ENCODE measurements around the gene B4GALNT4.

DNA sequence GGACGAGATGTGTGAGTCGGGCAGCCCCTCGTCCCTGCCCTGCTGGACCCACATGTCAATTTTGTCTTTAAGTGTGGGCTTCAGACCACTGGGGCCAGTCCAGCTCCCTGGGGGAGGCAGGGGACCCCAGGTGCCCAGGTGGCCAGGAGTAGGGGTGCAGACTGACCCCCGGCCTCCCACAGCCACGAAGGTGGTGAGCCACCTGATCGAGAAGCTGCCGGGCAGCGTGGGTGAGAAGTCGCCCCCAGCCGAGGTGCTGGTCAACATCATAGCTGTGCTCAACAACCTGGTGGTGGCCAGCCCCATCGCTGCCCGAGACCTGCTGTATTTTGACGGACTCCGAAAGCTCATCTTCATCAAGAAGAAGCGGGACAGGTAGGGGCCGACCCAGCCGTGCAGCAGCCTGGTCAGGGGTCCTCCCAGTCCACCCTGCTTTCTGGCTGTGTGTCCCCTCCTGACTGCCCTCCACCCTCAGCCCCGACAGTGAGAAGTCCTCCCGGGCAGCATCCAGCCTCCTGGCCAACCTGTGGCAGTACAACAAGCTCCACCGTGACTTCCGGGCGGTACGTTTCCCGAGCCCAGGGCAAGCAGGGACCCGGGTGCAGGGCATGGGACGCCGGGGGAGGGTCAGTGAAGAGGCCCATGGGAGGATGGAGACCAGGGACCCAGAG, 34.6 kb downstream of the B4GALNT4 start:
- TF ChIP-seq EZH2 (IDR thresholded peaks at IDR 0.05; ENCODE audit: low read depth), result no peak
- TF ChIP-seq, protein P1, sequence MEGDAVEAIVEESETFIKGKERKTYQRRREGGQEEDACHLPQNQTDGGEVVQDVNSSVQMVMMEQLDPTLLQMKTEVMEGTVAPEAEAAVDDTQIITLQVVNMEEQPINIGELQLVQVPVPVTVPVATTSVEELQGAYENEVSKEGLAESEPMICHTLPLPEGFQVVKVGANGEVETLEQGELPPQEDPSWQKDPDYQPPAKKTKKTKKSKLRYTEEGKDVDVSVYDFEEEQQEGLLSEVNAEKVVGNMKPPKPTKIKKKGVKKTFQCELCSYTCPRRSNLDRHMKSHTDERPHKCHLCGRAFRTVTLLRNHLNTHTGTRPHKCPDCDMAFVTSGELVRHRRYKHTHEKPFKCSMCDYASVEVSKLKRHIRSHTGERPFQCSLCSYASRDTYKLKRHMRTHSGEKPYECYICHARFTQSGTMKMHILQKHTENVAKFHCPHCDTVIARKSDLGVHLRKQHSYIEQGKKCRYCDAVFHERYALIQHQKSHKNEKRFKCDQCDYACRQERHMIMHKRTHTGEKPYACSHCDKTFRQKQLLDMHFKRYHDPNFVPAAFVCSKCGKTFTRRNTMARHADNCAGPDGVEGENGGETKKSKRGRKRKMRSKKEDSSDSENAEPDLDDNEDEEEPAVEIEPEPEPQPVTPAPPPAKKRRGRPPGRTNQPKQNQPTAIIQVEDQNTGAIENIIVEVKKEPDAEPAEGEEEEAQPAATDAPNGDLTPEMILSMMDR (conservative IDR thresholded peaks at IDR 0.05), result no peak
